ENCODE data around the gene FKBP2. TPM values are rescaled to one million over a fixed set of nuclear protein-coding genes. Genes with fewer than 3 reads are reported as not detected.

The FKBP2 gene
- 45.2 and 70.1 TPM in 2 replicates for total RNA-seq

DNA sequence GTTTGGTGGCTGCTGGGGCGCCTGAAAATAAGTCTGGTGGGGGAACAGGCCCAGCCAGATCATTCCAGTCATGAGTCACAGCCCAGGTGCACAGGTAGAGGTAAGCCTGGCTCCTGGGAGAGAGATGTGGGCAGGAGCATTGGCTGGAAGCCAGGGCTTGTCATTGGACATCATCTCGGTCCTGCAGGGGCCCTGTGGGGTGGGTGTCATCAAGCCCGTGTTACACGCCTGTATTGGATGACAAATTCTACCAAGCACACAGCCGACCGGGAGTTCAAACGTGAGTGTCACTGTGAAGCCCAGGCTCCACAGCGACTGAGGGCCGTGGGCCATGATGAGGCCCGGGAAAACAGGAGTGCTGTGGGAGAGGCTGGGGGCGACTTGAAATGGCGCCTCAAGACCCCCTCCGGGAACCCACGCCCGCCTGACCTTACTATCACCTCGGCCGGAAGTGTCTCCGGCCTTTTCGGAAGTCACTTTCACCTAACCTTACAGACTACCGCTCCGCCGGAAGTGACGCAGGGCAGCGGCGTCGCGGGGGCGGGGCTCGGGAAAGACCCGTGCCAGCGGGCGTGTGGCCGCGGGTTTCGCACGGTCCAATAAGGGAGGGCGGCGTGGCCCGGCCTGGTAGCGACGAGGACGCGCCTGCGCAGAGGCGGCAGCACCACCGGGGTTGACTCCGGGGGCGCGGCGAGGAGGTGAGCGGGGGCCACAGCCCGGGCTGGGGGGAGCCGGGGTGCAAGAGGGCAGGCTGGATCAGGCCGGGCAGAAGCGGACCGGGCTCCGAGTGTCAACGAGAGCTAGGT is at the start of gene FKBP2:
Gene FKBP2, plus strand, starts transcription at position 661 of the 806 bp plus-strand sequence. CDS start 1,293 bp downstream, outside the sequence.

DNA sequence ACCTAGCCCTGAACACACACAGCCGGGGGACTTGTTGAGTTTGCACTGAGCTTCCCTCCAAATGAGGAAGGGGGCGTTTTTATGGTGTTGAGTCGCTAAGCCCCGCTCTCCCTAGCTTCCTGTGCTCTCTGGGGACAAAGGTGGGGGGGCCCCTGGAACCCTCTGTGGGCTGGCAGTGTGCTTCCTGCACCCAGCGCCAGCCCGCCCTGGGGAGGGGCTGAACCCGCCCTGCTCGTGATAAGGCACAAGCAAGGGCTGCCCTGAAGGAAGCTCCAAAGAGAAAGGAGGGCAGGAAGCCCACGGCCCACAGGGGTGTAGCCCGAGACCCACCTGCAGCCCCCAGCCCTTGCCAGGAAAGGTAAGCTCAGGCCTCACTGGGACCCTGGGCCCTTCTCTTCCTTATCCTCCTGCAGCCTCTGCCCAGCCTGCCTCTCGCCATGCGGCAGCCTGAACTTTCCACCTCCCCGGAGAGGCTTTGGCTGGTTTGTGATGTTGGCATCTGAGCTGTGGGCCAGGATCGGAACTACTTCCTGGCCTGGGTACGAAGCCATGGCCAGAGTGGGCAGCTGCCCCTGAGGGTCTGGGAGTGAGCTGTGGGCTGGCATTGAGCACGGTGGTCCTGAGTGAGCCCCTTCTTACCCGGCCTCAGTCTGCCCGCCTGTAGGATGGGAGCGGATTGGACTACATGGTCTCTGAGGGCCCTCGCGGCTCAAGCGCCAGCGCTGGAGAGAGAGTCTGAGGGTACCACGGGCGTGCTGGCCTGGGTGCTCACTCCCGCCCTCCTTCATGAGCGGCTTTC is 34.2 kb upstream of the FKBP2 start, which contains the start of gene FERMT3:
Gene FERMT3, plus strand, starts transcription at position 265 of the 799 bp plus-strand sequence. CDS start 644 bp downstream, outside the sequence.

DNA sequence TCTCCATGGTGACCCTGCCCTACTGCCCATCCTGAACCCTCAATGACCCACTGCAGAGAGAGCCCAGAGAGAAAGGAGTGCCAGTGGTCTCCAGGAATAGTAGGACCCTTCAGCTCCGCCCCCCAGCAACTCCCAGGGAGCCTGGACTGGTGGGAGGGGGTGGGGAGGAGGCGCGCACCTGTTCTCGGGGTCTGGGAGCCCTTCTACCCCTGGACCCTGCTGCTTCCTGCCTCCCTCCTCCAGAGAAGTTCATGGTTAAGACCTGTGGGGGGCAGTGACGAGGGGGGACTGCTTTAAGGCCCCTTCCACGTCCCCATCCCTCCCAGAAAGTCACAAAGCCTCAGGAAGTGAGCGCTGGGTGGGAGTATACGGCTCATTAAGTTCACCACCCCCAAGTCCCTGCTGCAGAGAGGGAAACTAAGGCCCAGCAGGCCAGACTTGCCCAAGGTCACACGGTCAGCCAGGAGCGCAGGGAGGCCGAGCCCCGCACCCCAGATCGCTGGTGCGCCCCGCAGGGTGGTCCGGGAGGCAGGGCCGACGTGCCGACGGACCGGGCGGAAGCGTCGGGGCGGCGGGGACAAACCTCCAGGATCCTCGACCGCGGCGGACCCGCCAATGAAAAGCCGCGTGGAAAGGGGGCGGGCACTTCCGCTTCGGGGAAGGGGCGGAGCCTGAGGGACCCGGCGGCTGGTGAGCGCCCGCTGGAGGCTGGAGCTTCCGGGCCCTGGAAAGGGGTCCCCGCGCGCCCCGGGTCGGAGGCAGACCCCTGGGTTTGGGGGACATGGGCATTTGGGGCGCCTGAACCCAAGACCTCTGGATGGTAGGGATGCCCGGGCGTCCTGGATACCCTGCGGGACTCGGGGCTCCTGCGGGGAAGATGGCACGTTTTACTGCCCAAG is 15.0 kb upstream of the FKBP2 start, which contains the start of the genes NUDT22 and TRPT1:
Gene NUDT22, plus strand, starts transcription at position 667 of the 899 bp plus-strand sequence. CDS start 379 bp downstream, outside the sequence.
Gene TRPT1, minus strand, starts transcription at position 579 of the 899 bp plus-strand sequence. Its CDS starts 326 bp downstream, at position 253.

DNA sequence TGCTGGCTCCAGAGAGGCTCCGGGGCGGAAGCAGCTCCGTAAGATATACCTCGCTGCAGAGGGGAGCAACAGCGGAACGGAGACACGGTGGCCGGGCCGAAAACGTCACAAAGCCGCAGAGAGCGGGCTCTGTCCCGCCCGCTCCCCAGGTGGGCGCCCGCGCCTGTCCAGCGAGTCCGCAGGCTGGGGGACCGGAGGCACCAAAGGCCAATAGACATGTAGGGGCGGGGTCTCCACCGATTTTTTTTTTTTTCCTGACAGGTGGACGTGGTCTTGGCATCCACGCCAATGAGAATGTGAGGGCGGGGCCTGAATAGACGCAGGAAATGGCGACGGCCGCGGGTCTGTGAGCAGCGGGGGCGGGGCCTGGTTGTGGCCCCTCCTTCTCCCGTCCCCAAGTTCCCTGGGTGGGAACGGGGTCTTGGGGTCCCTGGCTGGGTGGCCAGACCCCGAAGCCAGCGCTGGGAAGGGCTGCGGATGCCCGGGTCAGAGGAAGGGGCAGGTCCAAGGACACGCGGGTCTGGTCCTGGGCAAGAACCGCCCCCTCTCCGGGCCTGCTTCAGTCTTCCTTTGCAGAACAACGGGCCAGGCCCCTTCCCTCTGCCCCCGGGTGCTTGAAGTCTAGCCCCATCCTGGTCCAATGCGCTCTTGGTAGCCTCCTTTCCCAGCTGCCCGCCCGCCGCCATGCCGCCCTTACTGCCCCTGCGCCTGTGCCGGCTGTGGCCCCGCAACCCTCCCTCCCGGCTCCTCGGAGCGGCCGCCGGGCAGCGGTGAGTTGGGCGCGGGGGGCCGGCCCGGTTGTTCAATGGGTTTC is 10.5 kb upstream of the FKBP2 start, which contains the start of gene DNAJC4:
Gene DNAJC4, plus strand, starts transcription at position 378 of the 814 bp plus-strand sequence. Its CDS starts 307 bp downstream, at position 685.

DNA sequence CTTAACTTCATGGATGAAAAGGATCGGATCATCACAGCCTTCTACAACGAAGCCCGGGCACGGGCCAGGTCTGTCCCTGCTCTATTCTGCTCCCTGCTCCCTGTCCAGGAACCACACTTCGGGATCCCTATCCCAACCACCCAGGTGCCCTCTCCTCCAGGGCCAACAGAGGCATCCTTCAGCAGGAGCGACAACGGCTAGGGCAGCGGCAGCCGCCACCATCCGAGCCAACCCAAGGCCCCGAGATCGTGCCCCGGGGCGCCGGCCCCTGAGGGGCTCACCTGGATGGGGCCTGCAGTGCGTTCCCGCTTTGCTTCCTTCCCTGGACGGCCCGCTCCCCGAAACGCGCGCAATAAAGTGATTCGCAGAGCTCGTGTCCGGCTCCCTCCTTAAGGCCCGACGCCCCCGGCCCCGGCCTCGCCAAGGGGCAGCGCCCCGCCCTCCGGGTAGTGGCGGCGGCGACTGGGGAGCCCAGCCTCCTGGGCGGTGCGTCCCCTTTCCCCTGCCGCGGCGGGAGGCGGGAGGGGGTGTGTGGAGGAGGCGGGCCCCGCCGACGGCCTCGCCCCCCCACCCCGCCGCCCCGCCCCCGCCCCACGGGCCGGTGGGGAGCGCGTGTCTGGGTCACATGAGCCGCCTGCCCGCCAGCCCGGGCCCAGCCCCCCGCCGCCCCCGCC is 6.8 kb upstream of the FKBP2 start, which contains the start of gene VEGFB:
Gene VEGFB, plus strand, starts transcription at position 672 of the 674 bp plus-strand sequence. CDS start 250 bp downstream, outside the sequence.

DNA sequence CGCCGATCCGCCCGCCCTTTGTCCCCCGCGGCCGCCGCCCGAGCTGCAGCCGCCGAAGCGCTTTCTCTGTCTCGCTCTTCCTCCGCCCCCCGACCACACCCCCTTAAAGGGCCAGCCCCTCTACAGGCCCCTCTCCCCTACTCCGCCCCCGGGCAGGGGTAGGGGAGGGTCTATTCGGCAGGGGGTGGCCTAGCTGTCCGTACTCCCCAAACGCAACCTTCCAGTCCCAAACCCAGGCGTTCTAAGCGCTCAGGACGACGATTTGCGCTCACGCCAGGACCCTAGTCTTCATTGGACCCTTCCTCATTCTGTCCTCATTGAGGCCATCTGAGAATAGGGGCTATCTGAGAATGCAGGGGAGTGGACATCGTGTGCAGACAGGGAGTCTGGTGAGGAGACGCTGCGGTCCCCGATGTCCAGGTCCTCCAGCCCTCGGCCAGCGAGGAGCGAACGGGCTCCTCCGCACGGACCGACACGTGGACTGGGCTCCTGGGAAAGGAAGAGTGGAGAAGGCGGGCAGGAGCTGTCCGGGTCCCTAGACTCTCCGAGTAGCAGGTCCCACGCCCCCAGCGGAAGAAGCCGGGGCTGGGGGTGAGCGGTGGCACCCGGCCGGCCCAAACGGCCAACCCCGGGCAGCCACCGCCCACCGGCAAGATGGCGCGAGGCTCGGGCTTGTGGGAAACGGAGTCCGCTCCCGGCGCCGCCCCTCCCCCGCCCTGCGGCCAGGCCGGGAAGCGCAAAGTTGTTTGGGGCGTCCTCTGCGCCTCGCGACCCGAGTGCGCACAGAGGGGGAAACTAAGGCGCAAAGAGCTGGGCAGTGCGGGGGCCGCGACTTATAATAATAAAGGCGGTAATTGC is 6.2 kb downstream of the FKBP2 start, which contains the start of gene PPP1R14B:
Gene PPP1R14B, minus strand, starts transcription at position 73 of the 858 bp plus-strand sequence. CDS start 270 bp downstream, outside the sequence.

DNA sequence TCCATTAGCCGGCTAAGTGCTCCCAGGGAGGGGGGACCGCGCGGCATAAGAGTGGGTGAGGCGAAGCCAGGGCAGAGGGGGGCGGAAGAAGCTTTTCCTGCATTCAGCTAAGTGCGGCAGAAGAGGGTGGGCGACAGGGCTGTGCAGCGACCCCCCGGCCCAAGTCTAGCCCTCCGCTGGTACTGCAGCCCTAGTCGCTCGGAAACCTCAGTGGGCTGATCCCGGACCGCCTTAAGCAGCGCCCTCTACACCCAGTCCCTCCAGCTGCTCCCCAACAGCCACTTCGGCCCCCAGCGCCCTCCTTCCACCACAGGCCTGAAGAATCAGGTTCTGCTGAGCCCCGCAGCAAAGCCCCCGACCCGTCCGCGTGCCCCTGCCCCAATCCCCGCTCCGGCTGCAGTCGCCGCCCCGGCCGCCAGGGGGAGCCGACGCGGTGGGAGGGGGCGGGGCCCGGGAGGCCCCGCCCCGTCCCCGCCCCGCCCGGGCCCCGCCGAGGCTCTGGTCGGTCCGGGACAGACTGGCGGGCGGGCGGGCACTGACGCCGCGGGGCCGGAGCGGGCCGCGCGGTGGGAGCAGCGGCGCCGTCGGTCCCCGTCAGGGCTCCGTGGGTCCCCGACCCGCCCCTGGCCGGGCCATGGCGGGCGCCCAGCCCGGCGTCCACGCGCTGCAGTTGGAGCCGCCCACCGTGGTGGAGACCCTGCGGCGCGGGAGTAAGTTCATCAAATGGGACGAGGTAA is 10.3 kb downstream of the FKBP2 start, which contains the start of gene PLCB3:
Gene PLCB3, plus strand, starts transcription at position 515 of the 737 bp plus-strand sequence. Its CDS starts 120 bp downstream, at position 635.

DNA sequence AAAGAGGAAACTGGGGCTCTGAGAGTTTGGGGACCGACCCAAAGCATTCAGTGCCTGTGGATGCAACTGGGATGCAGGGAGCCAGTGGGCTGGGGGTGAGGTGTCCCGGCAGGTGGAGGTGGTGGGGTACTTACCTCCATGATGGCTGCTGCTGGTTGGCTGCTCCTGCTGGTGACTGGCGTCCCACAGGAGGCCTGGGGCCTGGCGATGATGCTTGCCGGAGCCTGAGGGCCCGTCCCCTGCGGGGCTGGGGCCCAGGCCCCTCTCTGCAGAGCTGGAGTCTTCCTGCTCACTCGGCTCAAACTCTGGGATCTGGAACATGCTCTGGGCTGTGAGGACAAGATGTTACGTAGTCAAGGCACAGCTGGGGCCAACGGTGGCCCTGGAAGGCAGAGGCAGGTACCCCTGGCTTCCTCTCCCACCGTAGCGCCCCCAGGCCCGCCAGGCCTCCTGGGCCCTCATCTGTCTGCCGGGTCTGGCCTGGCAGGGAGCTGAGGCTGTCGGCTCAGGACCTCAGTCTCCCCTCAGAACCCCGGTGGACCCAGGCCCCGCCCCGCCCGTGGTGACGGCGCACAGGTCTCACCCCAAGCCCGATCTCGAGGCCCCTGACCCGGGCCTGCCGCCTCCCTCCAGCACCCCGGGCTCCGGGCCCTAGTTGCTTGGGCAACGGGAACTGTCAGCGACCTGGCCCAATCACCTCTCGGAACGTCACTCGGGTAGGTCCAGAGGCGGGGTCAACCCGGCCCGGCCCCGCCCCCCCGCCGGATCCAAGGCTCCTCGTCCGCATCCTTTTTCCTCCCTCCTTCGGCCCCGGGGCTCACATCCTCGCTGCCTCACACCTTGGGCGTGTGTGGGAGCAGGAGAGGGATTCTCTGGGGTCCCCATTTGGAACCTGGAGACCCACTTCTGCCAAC is 43.4 kb downstream of the FKBP2 start, which contains the start of gene BAD:
Gene BAD, minus strand, starts transcription at position 618 of the 914 bp plus-strand sequence. Its CDS starts 297 bp downstream, at position 321.

DNA sequence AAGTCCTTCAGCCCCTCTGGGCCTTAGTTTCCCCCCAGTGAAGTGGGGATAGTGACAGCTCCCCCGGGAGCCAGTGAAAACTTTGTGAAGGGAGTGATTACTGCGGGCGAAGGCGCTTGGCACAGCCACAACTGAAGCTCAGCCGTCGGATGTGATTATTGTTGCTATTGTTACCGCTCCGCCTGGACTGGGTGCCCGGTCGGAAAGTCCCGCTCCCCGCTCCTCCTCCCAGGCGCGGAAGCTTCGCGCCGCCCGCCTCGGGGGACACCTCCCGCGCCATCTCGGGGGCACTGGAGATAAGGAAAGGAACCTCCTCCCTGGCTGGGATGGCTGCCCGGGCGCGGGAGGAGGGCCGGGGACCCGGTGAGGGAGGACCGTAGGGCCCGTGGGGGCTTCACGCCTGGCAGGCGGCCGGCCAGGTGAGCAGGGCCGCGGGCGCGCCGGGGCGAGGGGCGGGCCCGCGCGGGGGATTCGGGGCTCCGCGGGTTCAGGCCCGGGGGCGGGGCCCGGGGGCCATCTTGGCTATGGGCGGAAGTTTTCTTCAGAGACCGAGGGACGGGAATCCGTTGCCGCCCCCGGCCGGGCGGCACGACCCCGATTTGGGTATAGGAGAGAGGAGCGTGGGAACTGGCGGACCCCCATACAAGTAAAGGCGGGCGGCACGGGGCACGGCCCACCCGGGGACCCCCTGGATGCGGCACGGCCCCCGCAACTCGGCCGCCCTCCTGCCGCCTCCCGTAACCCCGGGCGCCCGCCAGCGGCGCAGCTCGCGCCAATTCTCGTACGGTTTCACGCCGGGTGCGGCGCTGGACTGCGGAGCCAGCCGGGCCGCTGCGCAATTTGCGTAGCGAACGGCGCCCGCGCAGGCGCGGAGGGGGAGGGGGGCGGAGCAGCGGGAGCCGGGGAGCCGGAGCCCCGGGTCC is 44.3 kb downstream of the FKBP2 start, which contains the start of gene GPR137:
Gene GPR137, plus strand, starts transcription at position 887 of the 923 bp plus-strand sequence. CDS start 677 bp downstream, outside the sequence.

DNA sequence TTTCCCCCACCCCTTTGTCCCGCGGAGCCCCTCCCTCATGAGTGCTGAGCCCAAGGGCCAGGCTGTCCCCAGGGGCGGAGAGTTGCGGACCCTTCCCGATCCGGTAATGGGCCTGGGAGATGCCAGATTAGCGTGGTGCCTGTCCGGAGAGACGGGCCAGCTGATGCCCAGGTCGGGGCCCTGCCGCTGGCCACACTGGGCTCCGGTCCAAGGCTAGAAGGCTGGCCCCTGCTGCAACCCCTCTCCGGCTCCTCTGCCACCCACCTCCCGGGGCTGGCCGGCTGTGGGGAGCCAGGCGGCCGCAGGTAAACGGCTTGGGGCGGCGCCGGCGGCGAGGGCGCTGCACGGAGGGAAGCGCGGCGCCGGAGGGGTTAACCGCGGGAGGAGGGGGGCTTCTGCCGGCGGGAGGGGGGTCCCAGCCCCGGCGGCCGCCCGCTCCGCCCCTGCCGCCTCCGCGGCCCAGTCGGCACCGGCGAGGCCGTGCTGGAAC is 50.4 kb downstream of the FKBP2 start, which contains the start of gene KCNK4:
Gene KCNK4, plus strand, starts transcription at position 41 of the 490 bp plus-strand sequence. CDS start 1,717 bp downstream, outside the sequence.

Other genes with a start within 250 kb of the FKBP2 start
- not detected in 2 replicates for gene FLRT1, start 205.2 kb upstream of the FKBP2 start, total RNA-seq
- gene MACROD1, start 75.0 kb upstream of the FKBP2 start, total RNA-seq: 28.3 and 44.1 TPM in 2 replicates
- 98.9 and 144 TPM in 2 replicates for gene STIP1, start 54.9 kb upstream of the FKBP2 start, total RNA-seq
- 0.96 and 1.3 TPM in 2 replicates for gene FERMT3, start 34.4 kb upstream of the FKBP2 start, total RNA-seq
- 33.5 and 64.8 TPM in 2 replicates for gene TRPT1, start 14.9 kb upstream of the FKBP2 start, total RNA-seq
- 72.5 and 84.8 TPM in 2 replicates for gene NUDT22, start 14.8 kb upstream of the FKBP2 start, total RNA-seq
- 4.1 and 7.0 TPM in 2 replicates for gene DNAJC4, start 10.5 kb upstream of the FKBP2 start, total RNA-seq
- 14.9 and 22.2 TPM in 2 replicates for gene VEGFB, start 6.5 kb upstream of the FKBP2 start, total RNA-seq
- gene PPP1R14B, start 5.8 kb downstream of the FKBP2 start, total RNA-seq: 389 and 401 TPM in 2 replicates
- gene PLCB3, start 10.4 kb downstream of the FKBP2 start, total RNA-seq: 29.4 and 63.6 TPM in 2 replicates
- 88.2 and 97.6 TPM in 2 replicates for gene BAD, start 43.6 kb downstream of the FKBP2 start, total RNA-seq
- gene GPR137, start 44.8 kb downstream of the FKBP2 start, total RNA-seq: 3.9 and 6.4 TPM in 2 replicates
- gene KCNK4, start 50.2 kb downstream of the FKBP2 start, total RNA-seq: not detected in 2 replicates
- 0.48 TPM in 1 of 2 replicates, not detected in the other for gene CATSPERZ, start 59.3 kb downstream of the FKBP2 start, total RNA-seq
- gene ESRRA, start 64.4 kb downstream of the FKBP2 start, total RNA-seq: 131 and 162 TPM in 2 replicates
- 255 and 420 TPM in 2 replicates for gene TRMT112, start 76.5 kb downstream of the FKBP2 start, total RNA-seq
- gene PRDX5, start 77.0 kb downstream of the FKBP2 start, total RNA-seq: 374 and 392 TPM in 2 replicates
- 2.4 and 7.7 TPM in 2 replicates for gene CCDC88B, start 99.1 kb downstream of the FKBP2 start, total RNA-seq
- 54.9 and 61.6 TPM in 2 replicates for gene RPS6KA4, start 118.1 kb downstream of the FKBP2 start, total RNA-seq

Measured in tracheal epithelial cell (primary cell).